A673 (cell line): Measurements from ENCODE around the gene FOXJ3. TPM values are rescaled to one million over a fixed set of nuclear protein-coding genes. Genes with fewer than 3 reads are reported as not detected.

ENCODE experiments used
- BruUV-seq: library from RNA; stranded (reverse); fragments of 400-500 nt; replicated peaks from 2 replicates; lab custom pipeline; 2021; lab: Mats Ljungman, UMichigan
- CTCF ChIA-PET: fragments of 300-600 bp; sonication (Branson Sonifier 250); formaldehyde crosslinking; loops from one replicate; lab custom pipeline; 2022; ENCODE audit warnings: antibody characterized with exemption; lab: Charles Lee
- POLR2A ChIA-PET: fragments of 300-600 bp; sonication (Branson Sonifier 250); formaldehyde crosslinking; loops from one replicate; lab custom pipeline; 2022; ENCODE audit warnings: antibody characterized with exemption; ENCODE audit not compliant: low non-redundant PET; lab: Charles Lee
- DNase-seq: peaks from one replicate; pipeline ENCODE4 v3.0.0-alpha.2; 2015; ENCODE audit warnings: low spot score
- H3K27ac ChIP-seq: fragments of 200-600 bp; sonication (generic); 2 replicates; pipeline ENCODE4 v1.5.1; 2016; ENCODE audit warnings: mixed run types, low read depth, mild to moderate bottlenecking, mixed read lengths, antibody characterized with exemption, low read length; ENCODE audit not compliant: poor library complexity, severe bottlenecking
- H3K27me3 ChIP-seq: fragments of 200-600 bp; sonication (generic); replicated peaks from 2 replicates; pipeline ENCODE4 v1.6.1; 2017; ENCODE audit warnings: mixed run types, low read depth, mild to moderate bottlenecking, mixed read lengths, antibody characterized with exemption, low read length; ENCODE audit not compliant: insufficient read depth, poor library complexity
- H3K36me3 ChIP-seq: fragments of 200-600 bp; sonication (generic); 2 replicates; pipeline ENCODE4 v1.6.1; 2016; ENCODE audit warnings: mixed run types, mild to moderate bottlenecking, mixed read lengths, antibody characterized with exemption, low read length; ENCODE audit not compliant: insufficient read depth, poor library complexity, severe bottlenecking
- H3K4me1 ChIP-seq: fragments of 200-600 bp; sonication (generic); 2 replicates; pipeline ENCODE4 v1.6.1; 2017; ENCODE audit warnings: mixed run types, mild to moderate bottlenecking, mixed read lengths, antibody characterized with exemption, low read length; ENCODE audit not compliant: insufficient read depth, poor library complexity, severe bottlenecking
- H3K4me3 ChIP-seq: fragments of 200-600 bp; sonication (generic); 2 replicates; pipeline ENCODE4 v1.5.1; 2016; ENCODE audit warnings: low read depth, mixed run types, mild to moderate bottlenecking, mixed read lengths, low read length; ENCODE audit not compliant: poor library complexity, severe bottlenecking
- H3K9me3 ChIP-seq: fragments of 200-600 bp; sonication (generic); 2 replicates; pipeline ENCODE4 v1.6.1; 2016; ENCODE audit warnings: mixed run types, low read depth, mild to moderate bottlenecking, mixed read lengths, antibody characterized with exemption, low read length; ENCODE audit not compliant: poor library complexity, severe bottlenecking
- CTCF ChIP-seq: fragments of 300-800, 200-600 bp; sonication (generic); conservative IDR thresholded peaks from 2 replicates; pipeline ENCODE4 v1.5.1; 2017; ENCODE audit warnings: low read depth, mild to moderate bottlenecking, antibody characterized with exemption, low read length, moderate library complexity, mixed read lengths
- EZH2 ChIP-seq: fragments of 200-600 bp; sonication (generic); IDR thresholded peaks from 2 replicates; pipeline ENCODE4 v1.6.1; 2017; ENCODE audit warnings: borderline replicate concordance, low read depth, mild to moderate bottlenecking, mixed read lengths, antibody characterized with exemption, low read length; ENCODE audit not compliant: poor library complexity, severe bottlenecking
- intact Hi-C: fragments of 100-400 bp; cut with micrococcal nuclease; formaldehyde crosslinking; loops from one replicate; pipeline ENCODE4 v1.10.0; 2022; ENCODE audit not compliant: unreplicated experiment
- total RNA-seq: library from RNA; stranded (reverse); gene quantifications from 2 replicates; pipeline ENCODE4 v1.2.3, GENCODE V29; 2021

FOXJ3 gene
- total RNA-seq, 1 experiment from 2014 or later: 57.9 TPM

- Histone ChIP-seq H3K36me3 (no peaks in the 10 kb centered on the region), H3K9me3 (no peaks in the 10 kb centered on the region), H3K27me3 (no peaks in the 10 kb centered on the region), H3K4me1 (peaks cover 7% of the 10 kb centered on the region), H3K27ac (no peak overlapping the region), H3K4me3 (no peak overlapping the region)
- ChIA-PET POLR2A (no interaction called here), CTCF (no interaction called here)
- BruUV-seq: no TSS peak
- no peak for TF ChIP-seq EZH2
- TF ChIP-seq CTCF: no peak
- intact Hi-C loops: loop anchor here (10.0 kb wide), 1 partner anchor 157 kb away; the partner anchor contains the start of gene FOXJ3
- DNase-seq: no peak
These were observed 157.5 kb downstream of the FOXJ3 start for GRCh38 chr1:42177541-42177981.

- intact Hi-C loops: loop anchor here (10.0 kb wide), 1 partner anchor 158 kb away; the partner anchor contains the start of gene FOXJ3
- no peaks in the 10 kb centered on the region for H3K27me3 ChIP-seq
- H3K9me3 ChIP-seq: no peaks in the 10 kb centered on the region
- BruUV-seq: TSS peak; percentile 23
- CTCF ChIA-PET: no interaction called here
- H3K4me1 ChIP-seq: peaks cover 7% of the 10 kb centered on the region
- H3K27ac ChIP-seq: no peak overlapping the region
- no peak for TF ChIP-seq EZH2
- peak; percentile 82 for TF ChIP-seq CTCF
- no peak overlapping the region for H3K4me3 ChIP-seq
- POLR2A ChIA-PET: no interaction called here
- DNase-seq: peak; percentile 40
- H3K36me3 ChIP-seq: no peaks in the 10 kb centered on the region
These were observed 158.0 kb downstream of the FOXJ3 start for GRCh38 chr1:42176902-42177519.

GRCh38 chr1:42175314-42176054 is 159.6 kb downstream of the FOXJ3 start:
- intact Hi-C loops: loop anchor here (10.0 kb wide), 1 partner anchor 159 kb away; the partner anchor contains the start of gene FOXJ3
- H3K9me3 ChIP-seq: no peaks in the 10 kb centered on the region
- CTCF ChIA-PET: no interaction called here
- H3K27ac ChIP-seq: no peak overlapping the region
- no peak for TF ChIP-seq EZH2
- no peak for TF ChIP-seq CTCF
- no peak for DNase-seq
- H3K36me3 ChIP-seq: no peaks in the 10 kb centered on the region
- no TSS peak for BruUV-seq
- no peaks in the 10 kb centered on the region for H3K27me3 ChIP-seq
- peaks cover 7% of the 10 kb centered on the region for H3K4me1 ChIP-seq
- no peak overlapping the region for H3K4me3 ChIP-seq
- POLR2A ChIA-PET: no interaction called here
